ENCODE measurements around the gene SYPL2.
"Not testable (repeated sequence)": the region's sequence is repeated elsewhere in the genome, so short reads cannot be mapped to it uniquely, and the experiment has no call there.

SYPL2 gene

DNA sequence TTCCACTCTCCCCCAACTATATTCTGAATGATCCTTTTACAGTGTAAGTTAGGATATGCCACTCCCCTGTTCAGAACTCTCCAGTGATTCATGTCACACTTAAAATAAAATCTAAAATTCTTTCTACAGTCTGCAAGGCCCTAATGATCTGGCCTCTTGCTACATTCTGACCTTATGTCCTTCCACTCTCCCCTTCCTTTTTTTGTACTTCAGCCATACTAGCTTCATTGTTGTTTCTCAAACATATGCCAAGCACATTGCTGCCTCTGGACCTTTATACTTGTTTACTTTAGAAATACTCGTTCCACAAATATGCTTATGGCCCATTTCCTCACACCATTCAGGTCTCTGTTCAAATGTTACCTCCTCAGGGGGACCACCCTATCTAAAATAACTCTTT, 25.3 kb upstream of the SYPL2 start:
- no peak for DNase-seq (ENCODE audit: low read depth in 1 of 2, low spot score in 1 of 2)
- H3K27ac ChIP-seq (replicated peaks): no peak overlapping the region
- H3K27me3 ChIP-seq (ENCODE audit: insufficient read depth, poor library complexity, severe bottlenecking): peaks cover 5% of the 10 kb centered on the region
- no peak overlapping the region for H3K4me3 ChIP-seq (replicated peaks; ENCODE audit: insufficient read depth, low read length)
- TF ChIP-seq SPI1 (IDR thresholded peaks at IDR 0.05; ENCODE audit: borderline replicate concordance, low read depth): no peak
- TF ChIP-seq GABPA (IDR thresholded peaks at IDR 0.05; ENCODE audit: low read depth): no peak
- no peak for TF ChIP-seq POLR2AphosphoS5 (IDR thresholded peaks at IDR 0.05; ENCODE audit: low read depth)
- TF ChIP-seq, protein P1, sequence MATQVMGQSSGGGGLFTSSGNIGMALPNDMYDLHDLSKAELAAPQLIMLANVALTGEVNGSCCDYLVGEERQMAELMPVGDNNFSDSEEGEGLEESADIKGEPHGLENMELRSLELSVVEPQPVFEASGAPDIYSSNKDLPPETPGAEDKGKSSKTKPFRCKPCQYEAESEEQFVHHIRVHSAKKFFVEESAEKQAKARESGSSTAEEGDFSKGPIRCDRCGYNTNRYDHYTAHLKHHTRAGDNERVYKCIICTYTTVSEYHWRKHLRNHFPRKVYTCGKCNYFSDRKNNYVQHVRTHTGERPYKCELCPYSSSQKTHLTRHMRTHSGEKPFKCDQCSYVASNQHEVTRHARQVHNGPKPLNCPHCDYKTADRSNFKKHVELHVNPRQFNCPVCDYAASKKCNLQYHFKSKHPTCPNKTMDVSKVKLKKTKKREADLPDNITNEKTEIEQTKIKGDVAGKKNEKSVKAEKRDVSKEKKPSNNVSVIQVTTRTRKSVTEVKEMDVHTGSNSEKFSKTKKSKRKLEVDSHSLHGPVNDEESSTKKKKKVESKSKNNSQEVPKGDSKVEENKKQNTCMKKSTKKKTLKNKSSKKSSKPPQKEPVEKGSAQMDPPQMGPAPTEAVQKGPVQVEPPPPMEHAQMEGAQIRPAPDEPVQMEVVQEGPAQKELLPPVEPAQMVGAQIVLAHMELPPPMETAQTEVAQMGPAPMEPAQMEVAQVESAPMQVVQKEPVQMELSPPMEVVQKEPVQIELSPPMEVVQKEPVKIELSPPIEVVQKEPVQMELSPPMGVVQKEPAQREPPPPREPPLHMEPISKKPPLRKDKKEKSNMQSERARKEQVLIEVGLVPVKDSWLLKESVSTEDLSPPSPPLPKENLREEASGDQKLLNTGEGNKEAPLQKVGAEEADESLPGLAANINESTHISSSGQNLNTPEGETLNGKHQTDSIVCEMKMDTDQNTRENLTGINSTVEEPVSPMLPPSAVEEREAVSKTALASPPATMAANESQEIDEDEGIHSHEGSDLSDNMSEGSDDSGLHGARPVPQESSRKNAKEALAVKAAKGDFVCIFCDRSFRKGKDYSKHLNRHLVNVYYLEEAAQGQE (IDR thresholded peaks at IDR 0.05; ENCODE audit: insufficient replicate concordance, low read depth): no peak
- TF ChIP-seq, protein P2, sequence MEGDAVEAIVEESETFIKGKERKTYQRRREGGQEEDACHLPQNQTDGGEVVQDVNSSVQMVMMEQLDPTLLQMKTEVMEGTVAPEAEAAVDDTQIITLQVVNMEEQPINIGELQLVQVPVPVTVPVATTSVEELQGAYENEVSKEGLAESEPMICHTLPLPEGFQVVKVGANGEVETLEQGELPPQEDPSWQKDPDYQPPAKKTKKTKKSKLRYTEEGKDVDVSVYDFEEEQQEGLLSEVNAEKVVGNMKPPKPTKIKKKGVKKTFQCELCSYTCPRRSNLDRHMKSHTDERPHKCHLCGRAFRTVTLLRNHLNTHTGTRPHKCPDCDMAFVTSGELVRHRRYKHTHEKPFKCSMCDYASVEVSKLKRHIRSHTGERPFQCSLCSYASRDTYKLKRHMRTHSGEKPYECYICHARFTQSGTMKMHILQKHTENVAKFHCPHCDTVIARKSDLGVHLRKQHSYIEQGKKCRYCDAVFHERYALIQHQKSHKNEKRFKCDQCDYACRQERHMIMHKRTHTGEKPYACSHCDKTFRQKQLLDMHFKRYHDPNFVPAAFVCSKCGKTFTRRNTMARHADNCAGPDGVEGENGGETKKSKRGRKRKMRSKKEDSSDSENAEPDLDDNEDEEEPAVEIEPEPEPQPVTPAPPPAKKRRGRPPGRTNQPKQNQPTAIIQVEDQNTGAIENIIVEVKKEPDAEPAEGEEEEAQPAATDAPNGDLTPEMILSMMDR (IDR thresholded peaks at IDR 0.05; ENCODE audit: insufficient read depth, low read length): no peak

DNA sequence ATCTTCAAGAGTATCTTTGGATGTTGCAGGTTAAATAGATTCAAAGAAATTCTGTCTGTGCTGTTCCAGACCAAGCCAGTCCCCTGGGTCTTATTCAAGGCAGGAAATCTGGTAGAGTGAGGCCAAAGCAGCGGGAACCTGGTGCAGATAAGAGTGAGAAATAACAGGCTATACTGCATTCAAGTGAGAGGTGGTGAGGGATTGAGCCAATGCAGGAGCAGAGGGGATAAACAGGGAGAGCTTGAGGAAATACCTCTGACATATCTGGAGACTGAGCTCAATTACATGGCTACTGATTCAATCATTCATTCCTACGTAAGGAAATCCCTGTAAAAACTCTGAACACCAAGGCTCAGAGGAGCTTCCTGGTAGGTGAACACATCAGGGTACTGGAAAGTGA, 22.9 kb upstream of the SYPL2 start:
- Histone ChIP-seq H3K4me3 (replicated peaks; ENCODE audit: insufficient read depth, low read length) (no peak overlapping the region), H3K27me3 (ENCODE audit: insufficient read depth, poor library complexity, severe bottlenecking) (peaks cover 7% of the 10 kb centered on the region), H3K27ac (replicated peaks) (no peak overlapping the region)
- TF ChIP-seq GABPA (IDR thresholded peaks at IDR 0.05; ENCODE audit: low read depth) (no peak), POLR2AphosphoS5 (IDR thresholded peaks at IDR 0.05; ENCODE audit: low read depth) (no peak), SPI1 (IDR thresholded peaks at IDR 0.05; ENCODE audit: borderline replicate concordance, low read depth) (no peak)
- TF ChIP-seq, protein P1 (IDR thresholded peaks at IDR 0.05; ENCODE audit: insufficient replicate concordance, low read depth): no peak
- TF ChIP-seq, protein P2 (IDR thresholded peaks at IDR 0.05; ENCODE audit: insufficient read depth, low read length): no peak
- DNase-seq (ENCODE audit: low read depth in 1 of 2, low spot score in 1 of 2): no peak

DNA sequence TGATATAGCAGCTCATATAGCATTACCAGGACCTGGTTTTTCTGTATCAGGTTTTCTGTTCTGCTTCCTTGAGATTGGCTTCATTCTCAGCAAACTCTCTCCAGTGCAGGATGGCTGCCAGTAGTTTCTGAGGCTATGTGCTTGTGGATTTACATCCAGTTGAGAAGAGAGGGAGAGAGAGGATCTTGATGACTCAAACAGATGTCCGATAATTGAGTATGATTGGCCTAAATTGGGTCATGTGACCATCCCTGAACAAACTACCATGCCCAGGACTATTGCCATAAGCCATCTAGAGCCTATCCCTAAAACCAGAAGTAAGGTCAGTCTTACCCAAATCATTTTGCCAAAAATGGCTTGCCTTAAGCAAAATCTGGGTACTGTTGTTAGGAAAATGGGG, 22.0 kb upstream of the SYPL2 start:
- Histone ChIP-seq H3K27me3 (ENCODE audit: insufficient read depth, poor library complexity, severe bottlenecking) (peaks cover 7% of the 10 kb centered on the region), H3K27ac (replicated peaks) (no peak overlapping the region), H3K4me3 (replicated peaks; ENCODE audit: insufficient read depth, low read length) (no peak overlapping the region)
- no peak for DNase-seq (ENCODE audit: low read depth in 1 of 2, low spot score in 1 of 2)
- TF ChIP-seq GABPA (IDR thresholded peaks at IDR 0.05; ENCODE audit: low read depth) (no peak), POLR2AphosphoS5 (IDR thresholded peaks at IDR 0.05; ENCODE audit: low read depth) (no peak), SPI1 (IDR thresholded peaks at IDR 0.05; ENCODE audit: borderline replicate concordance, low read depth) (no peak)
- TF ChIP-seq, protein P2 (IDR thresholded peaks at IDR 0.05; ENCODE audit: insufficient read depth, low read length): no peak
- TF ChIP-seq, protein P1 (IDR thresholded peaks at IDR 0.05; ENCODE audit: insufficient replicate concordance, low read depth): no peak

- not testable (repeated sequence) for H3K4me3 ChIP-seq (replicated peaks; ENCODE audit: insufficient read depth, low read length); H3K27ac ChIP-seq (replicated peaks); H3K27me3 ChIP-seq (ENCODE audit: insufficient read depth, poor library complexity, severe bottlenecking); DNase-seq (ENCODE audit: low read depth in 1 of 2, low spot score in 1 of 2)
Observed at GRCh38 chr1:109445949-109446695, 20.2 kb upstream of the SYPL2 start.
